Duodenal mucosa (tissue), 2 donors: ENCODE data around the gene RNF121.

Experiments
- H3K27ac ChIP-seq: one replicate; pipeline ENCODE4 v1.7.0; 2013; ENCODE audit warnings: low read depth, low read length
- H3K27me3 ChIP-seq, 2 donors: one replicate each; pipeline ENCODE4 v1.7.0; 2013; ENCODE audit warnings: low read length in 2 of 2, control low read depth in 1 of 2; ENCODE audit not compliant: insufficient read depth in 2 of 2, control insufficient read depth in 1 of 2
- H3K36me3 ChIP-seq, 2 donors: one replicate each; pipeline ENCODE4 v1.7.0; 2013; ENCODE audit warnings: low read length in 2 of 2, control low read depth in 1 of 2; ENCODE audit not compliant: insufficient read depth in 2 of 2, control insufficient read depth in 1 of 2
- H3K4me1 ChIP-seq, 2 donors: one replicate each; pipeline ENCODE4 v1.7.0; 2013; ENCODE audit warnings: low read length in 2 of 2, control low read depth in 1 of 2; ENCODE audit not compliant: insufficient read depth in 2 of 2, control insufficient read depth in 1 of 2
- H3K4me3 ChIP-seq, 2 donors: one replicate each; pipeline ENCODE4 v1.7.0; 2013; ENCODE audit warnings: low read length in 2 of 2, low read depth in 1 of 2
- H3K9ac ChIP-seq, 2 donors: one replicate each; pipeline ENCODE4 v1.7.0; 2013; ENCODE audit warnings: low read length in 2 of 2, low read depth in 1 of 2
- H3K9me3 ChIP-seq, 2 donors: one replicate each; pipeline ENCODE4 v1.7.0; 2013; ENCODE audit warnings: low read length in 2 of 2, control low read depth in 1 of 2; ENCODE audit not compliant: control insufficient read depth in 1 of 2

RNF121 gene

DNA sequence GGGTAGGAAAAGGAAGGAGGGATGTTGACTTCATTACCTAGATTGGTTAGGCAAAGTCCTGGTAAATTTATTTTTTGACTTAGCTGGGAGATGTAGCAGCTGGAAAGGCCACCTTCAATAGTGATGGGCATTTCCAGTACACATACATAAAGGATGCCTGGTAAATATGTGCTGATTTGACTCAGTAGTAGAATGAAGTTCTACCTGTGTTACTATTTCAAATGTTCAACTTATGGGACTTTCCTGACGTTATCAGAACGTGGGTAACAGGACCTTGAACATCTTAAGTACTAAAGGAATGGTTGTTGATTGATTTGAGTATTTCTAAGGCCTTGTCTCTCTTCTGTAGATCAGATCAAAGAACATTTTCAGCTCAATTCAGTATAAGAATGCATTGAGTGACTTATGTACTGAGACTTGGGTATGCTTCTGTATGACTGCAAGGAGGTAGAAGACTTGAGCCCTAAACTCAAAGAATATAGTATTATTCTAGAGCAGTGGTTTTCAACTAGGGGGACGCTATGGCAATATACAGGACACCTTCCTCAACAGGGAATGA lies 27.1 kb downstream of the RNF121 start:
- Histone ChIP-seq H3K9ac (no peak overlapping the region), H3K27me3 (no peaks in the 10 kb centered on the region), H3K4me1 (peaks cover 6 to 11% of the 10 kb centered on the region in 2 donors), H3K27ac (no peak overlapping the region), H3K4me3 (no peak overlapping the region), H3K36me3 (peaks cover 11 to 12% of the 10 kb centered on the region in 2 donors), H3K9me3 (no peaks in the 10 kb centered on the region)

DNA sequence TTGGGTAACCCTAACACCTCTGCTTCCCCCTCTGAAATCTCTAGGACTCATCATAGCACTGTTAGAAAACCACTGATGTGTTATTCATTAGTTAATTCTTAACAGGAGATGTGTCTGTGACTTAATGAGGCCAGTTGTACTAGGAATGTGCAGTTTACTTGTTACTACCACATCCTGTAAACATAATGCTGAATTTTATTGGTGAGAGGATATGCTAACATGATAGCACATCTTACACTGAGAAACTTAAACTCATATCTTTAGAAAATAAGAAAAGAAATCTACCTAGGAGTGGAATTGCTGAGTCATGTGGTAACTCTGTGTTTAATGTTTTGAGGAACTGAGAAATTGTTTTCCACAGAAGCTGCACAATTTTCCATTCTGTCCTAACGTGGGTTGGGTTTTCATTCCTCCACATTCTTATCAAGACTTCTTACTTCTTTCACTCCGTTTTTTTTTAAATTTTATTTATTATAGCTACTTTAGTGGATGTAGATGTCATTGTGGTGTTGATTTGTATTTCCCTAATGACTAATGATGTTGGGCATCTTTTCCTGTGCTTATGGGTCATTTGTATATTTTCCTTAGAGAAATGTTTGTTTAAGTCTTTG lies 33.7 kb downstream of the RNF121 start:
- Histone ChIP-seq H3K36me3 (peaks cover 9 to 19% of the 10 kb centered on the region in 2 donors), H3K27ac (no peak overlapping the region), H3K9ac (no peak overlapping the region), H3K9me3 (no peaks in the 10 kb centered on the region), H3K27me3 (no peaks in the 10 kb centered on the region), H3K4me1 (no peaks in the 10 kb centered on the region), H3K4me3 (no peak overlapping the region)

DNA sequence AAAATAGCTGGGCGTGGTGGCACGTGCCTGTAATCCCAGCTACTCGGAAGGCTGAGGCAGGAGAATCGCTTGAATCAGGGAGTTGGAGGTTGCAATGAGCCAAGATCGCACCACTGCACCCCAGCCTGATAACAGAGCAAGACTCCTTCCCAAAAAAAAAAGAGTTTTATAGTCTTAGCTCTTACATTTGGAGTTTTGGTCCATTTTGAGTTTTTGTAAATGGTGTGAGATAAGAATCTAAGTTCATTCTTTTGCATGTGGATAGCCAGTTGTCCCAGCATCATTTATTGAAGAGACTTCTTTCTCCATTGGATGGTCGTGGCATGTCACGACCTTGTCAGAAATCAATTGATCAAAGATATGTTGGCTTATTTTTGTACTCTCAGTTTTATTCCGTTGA lies 34.6 kb downstream of the RNF121 start:
- Histone ChIP-seq H3K4me1 (no peaks in the 10 kb centered on the region), H3K9ac (no peak overlapping the region)

DNA sequence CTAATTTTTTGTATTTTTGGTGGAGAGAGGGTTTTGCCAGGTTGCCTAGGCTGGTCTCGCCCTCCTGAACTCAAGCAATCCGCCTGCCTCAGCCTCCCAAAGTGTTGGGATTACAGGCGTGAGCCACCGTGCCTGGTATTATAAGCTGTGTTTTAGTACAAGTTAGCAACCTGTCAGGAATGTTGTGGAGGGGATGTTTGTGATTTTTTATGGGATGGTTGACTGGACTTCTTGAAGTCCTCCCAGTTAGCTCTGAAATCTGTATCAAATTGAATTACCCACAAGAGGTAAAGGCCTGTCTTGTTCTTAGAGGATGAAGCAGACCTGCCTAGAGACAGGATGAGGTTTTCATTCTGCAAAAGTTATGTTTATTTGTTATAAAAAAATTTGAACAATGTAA lies 35.8 kb downstream of the RNF121 start:
- Histone ChIP-seq H3K36me3 (peaks cover 17 to 27% of the 10 kb centered on the region in 2 donors), H3K27me3 (no peaks in the 10 kb centered on the region), H3K4me3 (no peak overlapping the region), H3K27ac (no peak overlapping the region), H3K9me3 (no peaks in the 10 kb centered on the region), H3K4me1 (no peaks in the 10 kb centered on the region), H3K9ac (no peak overlapping the region)

More for the DNA sequence above, 34.6 kb downstream of the RNF121 start:
- Histone ChIP-seq H3K36me3 (peaks cover 16 to 22% of the 10 kb centered on the region in 2 donors), H3K27ac (no peak overlapping the region), H3K4me3 (no peak overlapping the region), H3K9me3 (no peaks in the 10 kb centered on the region), H3K27me3 (no peaks in the 10 kb centered on the region)

DNA sequence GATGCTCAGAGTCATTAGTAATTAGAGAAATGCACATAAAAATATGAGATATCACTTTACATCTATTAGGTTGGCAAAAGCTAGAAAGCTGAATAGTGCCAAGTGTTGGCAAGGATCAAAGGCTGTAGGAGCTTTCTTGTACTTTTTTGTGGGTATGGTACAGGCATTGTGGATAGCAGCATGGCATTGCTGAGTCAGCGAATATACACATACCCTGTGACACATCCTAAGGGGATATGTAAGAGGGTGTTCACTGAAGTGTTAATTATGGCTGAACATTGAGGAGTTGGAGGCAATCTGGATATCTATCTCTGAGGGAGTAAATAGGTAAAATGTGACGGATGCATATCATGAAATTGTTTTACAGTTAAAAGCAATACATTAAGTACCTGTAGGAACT lies 42.8 kb downstream of the RNF121 start:
- Histone ChIP-seq H3K9me3 (no peaks in the 10 kb centered on the region), H3K27ac (no peak overlapping the region), H3K9ac (no peak overlapping the region), H3K27me3 (no peaks in the 10 kb centered on the region), H3K4me1 (no peaks in the 10 kb centered on the region), H3K4me3 (no peak overlapping the region), H3K36me3 (peaks cover 16 to 34% of the 10 kb centered on the region in 2 donors)

DNA sequence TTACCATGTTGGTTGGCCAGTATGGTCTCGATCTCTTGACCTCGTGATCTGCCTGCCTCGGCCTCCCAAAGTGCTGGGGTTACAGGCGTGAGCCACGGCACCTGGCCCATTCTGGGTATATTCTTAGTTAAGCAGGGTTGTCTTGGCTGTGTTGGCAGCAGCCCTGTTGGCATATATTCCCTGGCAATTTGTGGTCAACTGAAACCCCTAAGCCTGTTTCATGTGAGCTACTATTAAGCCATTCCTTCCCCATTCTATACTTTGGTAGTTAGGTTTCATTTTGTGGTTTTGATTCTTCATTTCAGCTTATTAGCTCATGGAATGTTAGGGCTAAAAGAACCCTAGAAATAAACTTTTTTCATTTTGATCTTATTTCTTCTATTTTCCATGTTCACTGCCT lies 47.7 kb downstream of the RNF121 start:
- no peak overlapping the region for H3K27ac ChIP-seq
- peaks cover 8 to 18% of the 10 kb centered on the region in 2 donors for H3K36me3 ChIP-seq
- no peak overlapping the region for H3K4me3 ChIP-seq
- no peak overlapping the region for H3K9ac ChIP-seq
- H3K4me1 ChIP-seq = no peaks in the 10 kb centered on the region
- H3K9me3 ChIP-seq = no peaks in the 10 kb centered on the region
- H3K27me3 ChIP-seq = no peaks in the 10 kb centered on the region

DNA sequence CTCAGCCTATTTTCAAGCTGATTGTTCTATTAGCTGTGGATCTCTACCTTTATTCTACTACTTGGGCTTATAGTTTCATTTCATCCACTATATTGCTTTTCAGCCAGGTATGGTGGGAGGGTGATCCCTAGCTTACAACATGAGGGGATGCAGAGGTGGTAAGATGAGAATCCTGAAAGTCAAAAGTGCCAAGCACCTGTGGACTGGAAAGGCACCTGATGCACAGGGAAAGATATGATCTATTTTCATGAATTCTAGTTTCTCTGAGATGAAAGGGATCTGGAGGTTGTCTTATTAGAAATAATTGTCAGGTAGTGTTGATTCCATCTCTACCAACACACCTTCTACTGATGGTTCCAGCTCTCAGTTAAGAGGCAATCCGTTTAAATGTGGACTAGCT lies 48.2 kb downstream of the RNF121 start:
- no peaks in the 10 kb centered on the region for H3K4me1 ChIP-seq
- H3K4me3 ChIP-seq = no peak overlapping the region
- H3K9ac ChIP-seq = no peak overlapping the region
- no peaks in the 10 kb centered on the region for H3K9me3 ChIP-seq
- no peaks in the 10 kb centered on the region for H3K27me3 ChIP-seq
- H3K27ac ChIP-seq = no peak overlapping the region
- H3K36me3 ChIP-seq = peaks cover 8 to 13% of the 10 kb centered on the region in 2 donors

DNA sequence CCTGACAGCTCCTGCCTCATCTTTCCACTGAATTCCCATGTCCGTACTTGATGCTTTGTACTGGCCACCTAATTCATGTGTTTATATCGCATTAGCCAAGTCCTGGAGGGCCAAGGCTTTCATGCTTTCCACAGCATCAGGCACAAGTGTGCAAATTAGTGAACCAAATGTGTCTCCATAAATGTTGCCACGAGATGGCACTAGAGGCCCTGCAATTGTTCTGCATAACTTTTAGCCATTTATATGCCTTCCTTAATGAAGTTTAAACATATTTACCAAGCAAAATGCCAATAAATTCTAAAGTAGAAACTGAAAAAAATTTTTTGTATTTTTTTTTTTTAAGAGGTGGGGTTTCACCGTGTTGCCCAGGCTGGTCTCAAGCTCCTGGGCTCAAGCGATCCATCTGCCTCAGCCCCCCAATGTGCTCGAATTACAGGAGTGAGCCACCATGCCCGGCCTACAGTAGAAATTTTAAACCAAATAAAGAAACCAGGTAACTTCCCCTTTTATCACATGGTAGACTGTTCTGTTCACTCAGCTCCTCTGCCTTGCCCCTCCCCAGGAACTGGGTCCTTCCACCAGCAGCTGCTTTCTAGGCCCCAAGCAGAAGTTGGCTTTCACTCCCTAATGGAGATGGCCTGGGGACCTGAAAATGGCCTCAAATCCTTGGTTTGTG lies 49.0 kb downstream of the RNF121 start:
- Histone ChIP-seq H3K27ac (no peak overlapping the region), H3K4me1 (no peaks in the 10 kb centered on the region), H3K9me3 (no peaks in the 10 kb centered on the region), H3K9ac (no peak overlapping the region), H3K36me3 (peaks cover 5 to 10% of the 10 kb centered on the region in 2 donors), H3K4me3 (no peak overlapping the region), H3K27me3 (no peaks in the 10 kb centered on the region)

DNA sequence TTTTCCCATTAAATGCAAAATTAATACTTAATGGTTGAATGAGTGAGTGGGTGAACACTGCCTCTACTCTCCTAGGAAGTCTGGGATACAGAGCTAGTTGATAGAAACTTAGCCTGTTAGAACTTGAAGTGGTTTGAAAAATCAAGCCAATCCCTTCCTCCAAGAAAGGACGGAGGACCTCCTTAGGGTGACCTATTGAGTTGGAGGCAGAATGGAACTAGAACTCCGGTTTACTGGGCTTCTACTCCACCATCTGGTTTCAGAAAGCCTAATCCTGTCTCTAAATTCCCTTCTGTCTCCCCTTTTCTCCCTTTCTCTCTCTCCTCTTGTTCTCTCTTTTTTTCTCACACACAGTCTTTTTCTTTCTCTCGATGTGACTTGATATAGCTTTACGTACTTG lies 50.2 kb downstream of the RNF121 start:
- H3K27ac ChIP-seq = no peak overlapping the region
- no peaks in the 10 kb centered on the region for H3K9me3 ChIP-seq
- H3K27me3 ChIP-seq = no peaks in the 10 kb centered on the region
- H3K36me3 ChIP-seq = peaks cover 5 to 18% of the 10 kb centered on the region in 2 donors
- no peak overlapping the region for H3K4me3 ChIP-seq
- H3K9ac ChIP-seq = no peak overlapping the region
- no peaks in the 10 kb centered on the region for H3K4me1 ChIP-seq

DNA sequence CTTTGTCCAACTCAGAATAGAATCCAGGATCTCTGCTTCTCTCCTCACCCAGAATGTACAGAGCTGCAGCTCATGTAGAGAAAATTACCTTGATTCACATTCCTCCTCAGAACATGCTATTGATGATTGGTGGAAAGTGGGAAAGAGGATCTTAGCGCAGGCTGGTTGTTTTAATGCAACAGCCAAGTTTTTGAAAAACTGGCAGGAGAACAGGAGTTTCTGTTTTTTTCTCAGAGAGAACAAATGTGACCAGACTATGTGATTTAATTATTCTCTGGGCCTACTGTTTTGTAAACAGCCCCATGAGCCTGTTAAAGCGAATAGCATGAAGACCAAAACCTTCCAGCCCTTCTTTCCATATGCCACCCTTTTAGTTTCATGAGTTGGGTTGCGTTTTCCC lies 50.8 kb downstream of the RNF121 start:
- Histone ChIP-seq H3K4me3 (no peak overlapping the region), H3K4me1 (no peaks in the 10 kb centered on the region), H3K9ac (no peak overlapping the region), H3K27ac (no peak overlapping the region), H3K9me3 (no peaks in the 10 kb centered on the region), H3K36me3 (peaks cover 4 to 19% of the 10 kb centered on the region in 2 donors), H3K27me3 (no peaks in the 10 kb centered on the region)
